Activated CD8-positive, alpha-beta memory T cell treated with anti-CD3 and anti-CD28 coated beads for 36 hours (primary cell): ENCODE results near the gene SLC25A43. TPM values are rescaled to one million over a fixed set of nuclear protein-coding genes. Genes with fewer than 3 reads are reported as not detected.

Experiments used
- CTCF ChIA-PET: fragments of 350-600 bp; sonication (Branson Sonifier 250); formaldehyde crosslinking; loops from one replicate; lab custom pipeline; 2021; ENCODE audit warnings: antibody characterized with exemption; lab: Charles Lee
- POLR2A ChIA-PET: fragments of 350-600 bp; sonication (Branson Sonifier 250); formaldehyde crosslinking; loops from one replicate; lab custom pipeline; 2021; ENCODE audit warnings: antibody characterized with exemption; lab: Charles Lee
- total RNA-seq, 2 experiments: library from RNA; stranded (reverse); gene quantifications; one replicate each; pipeline ENCODE4 v1.2.3, GENCODE V29; 2021

Gene SLC25A43
- total RNA-seq, 2 experiments from 2014 or later: 10.2 to 10.6 TPM

DNA sequence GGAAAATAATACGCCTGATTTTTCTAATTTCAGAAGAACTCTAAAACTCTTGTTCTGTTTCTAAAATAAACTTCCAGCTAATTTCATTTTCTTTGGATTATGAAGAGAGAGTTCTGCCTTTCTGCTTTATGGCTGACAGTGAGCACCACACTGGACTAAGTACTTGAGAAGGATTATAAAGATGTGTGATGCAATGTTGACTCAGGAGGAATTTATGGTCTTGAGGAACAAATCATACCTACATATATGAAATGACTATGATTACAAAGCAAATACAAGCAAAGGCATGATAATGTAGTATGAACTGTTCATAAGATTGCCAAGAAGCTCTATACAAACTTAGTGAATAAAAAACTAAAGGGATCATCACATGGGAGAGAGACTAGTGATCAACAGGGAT, 56.1 kb downstream of the SLC25A43 start:
- CTCF ChIA-PET: interaction anchor here (0.7 kb wide), 1 partner anchor 8 kb away, joined by 3 read pairs; no protein-coding TSS in a partner anchor

DNA sequence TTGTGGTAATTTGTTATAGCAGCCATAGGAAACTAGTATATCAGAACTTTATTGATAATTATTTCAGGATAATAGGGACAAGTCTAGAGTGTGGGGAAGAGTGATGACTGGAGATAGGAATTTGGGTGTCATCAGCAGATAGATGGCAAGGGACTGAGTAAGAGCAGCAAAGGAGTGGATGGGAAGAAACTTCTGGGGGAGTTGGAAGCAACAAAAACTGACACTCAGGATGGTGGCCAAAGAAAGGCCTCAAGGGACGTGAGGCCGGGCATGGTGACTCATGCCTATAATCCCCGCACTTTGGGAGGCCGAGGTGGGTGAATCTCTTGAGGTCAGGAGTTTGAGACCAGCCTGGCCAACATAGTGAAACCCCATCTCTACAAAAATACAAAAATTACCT, 60.0 kb downstream of the SLC25A43 start:
- ChIA-PET POLR2A (no interaction called here), CTCF (no interaction called here)

More for the DNA sequence above, 56.1 kb downstream of the SLC25A43 start:
- POLR2A ChIA-PET: no interaction called here

DNA sequence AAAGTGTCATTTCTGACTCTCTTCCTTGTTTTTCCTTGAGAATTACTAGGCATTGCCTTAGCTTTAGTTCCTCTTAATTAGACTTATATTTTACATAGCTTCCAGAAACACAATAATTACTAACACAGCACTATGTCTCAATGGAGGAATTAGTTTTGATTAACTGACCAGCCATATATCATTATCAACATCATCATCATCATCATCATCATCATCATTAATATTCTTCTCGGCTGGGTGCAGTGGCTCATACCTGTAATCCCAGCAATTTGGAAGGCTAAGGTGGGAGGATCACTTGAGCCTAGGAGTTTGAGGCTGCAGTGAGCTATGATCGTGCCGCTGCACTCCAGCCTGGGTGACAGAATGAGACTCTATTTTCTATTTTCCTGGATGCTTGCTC, 66.4 kb downstream of the SLC25A43 start:
- CTCF ChIA-PET: no interaction called here
- POLR2A ChIA-PET: no interaction called here

DNA sequence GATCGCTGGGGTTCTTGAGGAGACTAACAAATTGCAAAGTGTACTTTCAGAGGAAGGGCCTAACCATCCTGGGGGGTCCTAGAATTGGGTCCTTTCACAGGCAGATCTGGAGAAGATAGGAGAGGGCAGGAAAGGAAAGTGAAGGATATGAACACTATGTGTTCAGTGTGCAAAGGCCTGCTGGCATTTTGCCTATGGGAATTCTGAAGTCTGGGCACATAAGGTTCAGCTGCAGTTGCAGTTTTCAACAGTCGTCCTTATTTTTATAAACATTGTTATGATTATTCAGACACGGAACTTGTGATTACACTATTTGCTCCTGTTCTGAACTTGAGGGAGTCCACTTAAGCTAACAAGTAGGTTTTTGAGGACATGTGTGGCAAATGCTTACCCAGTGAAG, 67.8 kb downstream of the SLC25A43 start:
- ChIA-PET CTCF (no interaction called here), POLR2A (no interaction called here)

DNA sequence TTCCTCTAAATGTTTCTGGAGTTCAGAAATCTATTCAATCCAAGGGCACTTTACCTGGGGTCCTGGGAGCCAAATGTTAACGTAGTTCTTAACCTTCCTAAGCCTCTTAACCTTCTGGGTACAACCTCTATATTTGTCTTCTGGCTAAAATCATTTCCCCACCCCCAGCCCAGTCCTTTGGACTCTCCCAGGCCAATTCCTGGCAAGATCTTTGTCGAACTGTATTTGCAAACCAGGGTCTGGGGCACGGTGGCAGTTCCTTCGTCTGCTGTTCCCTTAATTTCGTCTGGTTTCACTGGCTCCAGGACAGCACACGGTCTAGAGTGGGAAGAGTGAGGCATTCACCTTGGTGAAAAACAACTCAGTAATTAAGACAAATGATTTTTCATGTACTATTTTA, 68.3 kb downstream of the SLC25A43 start:
- POLR2A ChIA-PET: no interaction called here
- CTCF ChIA-PET: no interaction called here

DNA sequence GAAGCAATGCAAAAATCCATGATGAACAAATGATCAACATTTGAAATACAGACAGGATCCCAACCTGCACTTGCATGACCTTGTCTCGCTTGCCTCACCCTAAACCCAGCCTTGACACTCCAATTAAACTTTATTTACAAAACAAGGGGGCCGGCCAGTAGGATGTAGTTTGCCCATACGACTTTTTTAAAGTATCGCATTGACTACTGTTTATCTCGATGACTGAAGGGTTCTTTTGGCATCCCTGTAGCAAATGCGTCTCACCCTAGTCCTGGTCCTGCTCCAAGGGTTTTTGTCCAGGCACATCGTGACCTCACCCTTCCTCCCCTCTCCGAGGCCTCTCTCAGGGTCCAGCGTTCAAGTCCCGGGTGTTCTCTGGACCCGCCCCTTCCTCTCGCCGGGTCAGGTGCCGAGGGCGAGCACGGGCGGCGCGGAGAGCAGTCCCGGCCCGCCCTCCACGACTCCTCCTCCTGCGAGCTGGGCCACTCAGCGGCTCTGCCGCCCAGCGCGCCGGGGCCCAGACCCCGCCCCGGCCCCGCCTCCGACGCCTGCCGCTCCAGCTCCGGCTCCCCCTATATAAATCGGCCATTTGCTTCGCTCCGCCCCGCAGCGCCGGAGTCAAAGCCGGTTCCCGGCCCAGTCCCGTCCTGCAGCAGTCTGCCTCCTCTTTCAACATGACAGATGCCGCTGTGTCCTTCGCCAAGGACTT, 68.9 kb downstream of the SLC25A43 start, which contains the start of gene SLC25A5:
Gene SLC25A5 (plus strand): TSS at position 603 of the 709 bp plus-strand sequence. CDS start 72 bp downstream, at position 675.
- CTCF ChIA-PET: no interaction called here
- POLR2A ChIA-PET: interaction anchor here (0.6 to 1.2 kb wide), 3 partner anchors 19 to 106 kb away, joined by 3 read pairs; partner anchors contain the start of gene UBE2A

DNA sequence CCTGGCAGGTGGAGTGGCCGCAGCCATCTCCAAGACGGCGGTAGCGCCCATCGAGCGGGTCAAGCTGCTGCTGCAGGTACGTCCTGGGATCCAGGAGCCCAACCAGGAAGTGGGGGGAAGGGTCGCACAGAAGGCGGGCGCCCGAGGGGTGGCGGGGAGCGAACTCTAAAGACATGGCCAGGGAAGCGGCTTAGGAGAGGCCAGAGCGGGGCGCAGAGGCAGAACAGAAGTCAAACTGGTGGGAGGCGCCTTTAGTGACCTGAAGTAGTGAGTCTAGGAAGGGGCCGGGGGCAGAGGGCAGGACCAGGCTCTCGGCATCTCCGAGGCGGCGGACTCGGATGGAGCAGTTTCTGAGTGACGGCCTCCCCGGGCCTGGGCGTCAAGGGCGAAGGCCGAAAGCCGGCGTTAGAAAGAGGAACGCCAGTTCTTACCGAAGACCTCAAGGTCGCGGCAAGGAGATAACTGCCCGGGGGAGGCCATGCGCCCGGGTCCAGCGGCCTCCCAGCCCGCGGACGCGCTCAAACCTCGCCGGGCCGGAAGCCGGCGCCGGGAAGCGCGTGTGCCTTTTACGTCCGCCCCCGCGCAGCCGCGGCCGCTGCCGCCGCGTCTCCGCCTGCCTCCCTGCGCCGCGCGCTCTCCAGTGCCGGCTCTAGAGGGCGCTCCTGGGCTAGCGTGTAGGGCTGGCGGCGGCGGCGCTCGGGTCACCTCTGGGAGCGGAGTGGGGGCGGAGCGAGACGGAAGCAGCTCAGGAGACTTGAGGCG, 69.6 kb downstream of the SLC25A43 start:
- CTCF ChIA-PET: interaction anchor here (0.6 to 0.9 kb wide), 3 partner anchors 9 to 28 kb away, joined by 3 to 4 read pairs (median 3); no protein-coding TSS in a partner anchor

DNA sequence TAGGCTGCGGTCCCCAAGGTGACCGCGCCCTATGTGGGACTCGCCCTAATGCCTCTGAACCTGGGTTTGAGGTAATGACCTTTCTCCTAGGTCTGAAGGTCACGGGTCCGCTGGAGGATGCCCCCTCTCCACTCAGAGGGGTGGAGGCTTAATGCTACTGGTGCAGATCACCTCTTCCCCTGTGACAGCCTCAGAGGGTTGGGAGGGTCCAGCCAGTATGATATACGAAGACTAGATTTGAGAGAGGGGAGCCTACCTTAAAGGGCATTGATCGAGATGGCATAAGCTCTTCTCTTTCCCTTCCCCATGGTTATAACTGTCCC, 70.1 kb downstream of the SLC25A43 start:
- ChIA-PET POLR2A (interaction anchor here (0.6 to 0.7 kb wide), 3 partner anchors 137 to 443 kb away, joined by 3 to 6 read pairs (median 5); no protein-coding TSS in a partner anchor), CTCF (interaction anchor here (0.6 to 0.9 kb wide), 3 partner anchors 9 to 28 kb away, joined by 3 to 4 read pairs (median 3); no protein-coding TSS in a partner anchor)

More for the DNA sequence above, 69.6 kb downstream of the SLC25A43 start:
- POLR2A ChIA-PET: interaction anchor here (0.6 to 1.2 kb wide), 5 partner anchors 69 to 443 kb away, joined by 3 to 6 read pairs (median 3); partner anchors contain the start of gene UBE2A

DNA sequence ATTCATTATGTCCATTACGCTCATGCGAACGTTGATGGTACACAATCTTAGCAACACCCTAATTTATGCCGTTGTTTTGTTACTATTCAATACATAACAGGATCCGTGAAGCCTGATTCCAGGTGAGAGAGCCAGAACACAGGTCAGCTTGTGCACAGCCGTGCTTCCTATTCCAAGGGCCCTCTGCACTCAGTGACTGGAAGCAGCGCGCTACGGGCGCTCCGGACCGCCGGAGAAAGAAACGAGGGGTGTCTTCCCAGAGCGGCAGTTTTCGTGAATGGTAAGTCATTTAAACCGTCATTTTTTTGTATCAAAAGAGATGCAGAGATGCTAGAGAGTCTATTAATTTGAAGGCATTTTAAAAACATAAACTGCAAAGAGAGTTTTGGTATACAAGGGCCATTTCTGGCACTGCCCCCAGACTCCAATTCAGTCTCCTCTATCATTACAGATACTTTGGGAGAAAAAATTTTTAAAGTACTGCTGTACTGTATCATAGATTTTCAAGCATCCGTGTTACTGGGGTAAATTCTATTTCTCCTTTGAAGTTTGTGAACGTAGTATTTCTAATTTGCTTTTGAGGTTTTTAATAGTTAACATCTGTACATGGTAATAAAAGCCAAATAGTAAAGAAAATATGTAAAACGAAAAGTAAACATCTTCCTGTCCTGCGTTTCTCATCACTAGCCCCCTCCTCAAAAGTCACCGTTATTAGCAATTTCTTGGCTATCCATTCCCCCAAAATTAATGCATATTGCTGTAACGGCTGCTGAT, 75.7 kb downstream of the SLC25A43 start:
- ChIA-PET POLR2A (no interaction called here), CTCF (interaction anchor here (1.7 kb wide), 1 partner anchor 8 kb away, joined by 4 read pairs; no protein-coding TSS in a partner anchor)

DNA sequence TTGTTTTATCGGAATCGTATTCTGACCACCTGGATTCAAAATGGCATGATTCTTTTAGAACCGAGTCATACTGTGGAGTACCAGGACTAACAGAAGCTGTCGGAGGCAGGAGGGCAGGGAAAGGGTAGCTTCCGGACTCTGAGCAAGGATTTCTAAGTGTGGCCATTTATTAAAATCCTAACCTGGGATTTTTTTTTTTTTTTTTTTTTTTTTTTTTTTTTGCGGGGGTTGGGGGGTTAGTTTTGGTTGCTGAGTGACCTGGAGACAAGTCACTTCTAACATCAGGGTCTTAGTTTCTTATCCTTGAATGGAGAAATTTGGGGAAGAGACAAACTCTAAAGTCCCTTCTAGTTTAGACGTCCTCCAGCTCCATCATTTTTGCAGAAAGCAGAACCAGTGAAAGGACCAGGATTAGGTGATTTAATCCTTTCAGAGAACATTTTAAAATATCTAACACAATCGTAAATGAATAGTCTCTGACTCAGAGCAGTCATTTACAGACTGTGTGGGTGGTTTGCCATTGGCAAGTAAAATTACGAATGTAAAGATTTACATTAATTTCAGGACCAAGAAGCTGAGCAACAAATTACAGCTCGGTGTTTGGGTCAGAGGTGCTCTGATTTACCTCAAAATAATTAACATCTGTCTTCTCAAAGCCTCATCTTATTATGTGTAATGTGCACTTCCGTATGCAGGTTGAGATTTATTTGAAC, 76.4 kb downstream of the SLC25A43 start:
- POLR2A ChIA-PET: no interaction called here
- CTCF ChIA-PET: interaction anchor here (0.7 kb wide), 1 partner anchor 178 kb away, joined by 3 read pairs; no protein-coding TSS in a partner anchor

DNA sequence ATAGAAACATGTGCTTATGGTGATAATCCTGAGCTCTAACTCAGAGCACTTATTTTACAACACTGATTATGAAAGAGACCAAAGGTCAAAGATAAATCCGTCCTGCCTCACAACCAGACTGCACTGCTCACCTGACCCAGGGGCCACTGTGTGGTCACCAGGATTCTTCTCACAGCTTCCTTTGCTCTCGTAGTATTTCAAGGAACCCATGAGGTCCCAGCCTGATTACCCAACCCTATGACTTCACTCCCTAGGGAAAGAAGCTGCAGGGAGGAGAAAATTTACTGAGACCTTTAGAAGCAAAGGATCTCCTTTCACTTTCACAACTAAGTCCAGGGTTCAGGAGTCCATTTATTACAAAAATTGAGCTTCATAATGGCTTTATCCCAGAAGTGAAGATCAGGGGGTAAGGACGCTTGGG, 78.7 kb downstream of the SLC25A43 start:
- CTCF ChIA-PET: interaction anchor here (0.8 kb wide), 1 partner anchor 8 kb away, joined by 3 read pairs; no protein-coding TSS in a partner anchor

DNA sequence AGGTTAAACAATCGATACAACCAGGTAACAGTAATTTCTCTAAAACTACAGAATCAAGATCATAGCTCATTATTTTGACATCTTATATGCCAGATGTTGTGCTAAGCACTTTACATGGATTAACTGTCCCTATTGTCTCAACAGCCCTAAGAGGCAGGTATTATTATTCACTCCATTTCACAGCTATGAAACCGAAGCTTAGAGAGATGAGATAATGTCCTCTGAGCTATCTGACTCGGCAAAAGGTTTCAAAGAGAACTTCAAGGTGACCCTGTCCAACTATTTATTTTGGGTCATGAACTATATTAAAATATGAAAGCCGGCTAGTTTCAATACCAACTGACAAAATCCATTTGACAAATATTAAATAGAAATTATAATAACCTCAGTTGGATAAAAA, 79.4 kb downstream of the SLC25A43 start:
- POLR2A ChIA-PET: no interaction called here
- CTCF ChIA-PET: no interaction called here

More for the DNA sequence above, 78.7 kb downstream of the SLC25A43 start:
- POLR2A ChIA-PET: no interaction called here

DNA sequence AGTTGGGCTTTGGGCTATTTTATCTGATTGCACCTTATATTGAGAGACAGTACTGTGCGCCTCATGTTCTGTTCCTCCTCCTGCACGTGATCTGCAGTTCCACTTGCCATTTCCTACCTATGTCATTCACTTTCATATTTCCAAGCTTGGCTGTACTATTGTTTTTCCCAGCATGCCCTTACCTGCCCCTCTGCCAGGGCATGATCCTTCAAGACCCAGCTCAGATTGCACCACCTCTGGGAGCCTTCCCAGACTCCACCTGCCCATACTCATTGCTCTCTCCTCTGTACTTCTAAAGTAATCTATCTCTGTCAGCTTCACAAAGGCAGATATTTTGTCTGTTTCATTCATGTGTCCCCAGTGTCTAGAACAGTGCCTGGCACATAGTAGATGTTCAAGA, 80.7 kb downstream of the SLC25A43 start:
- CTCF ChIA-PET: interaction anchor here (0.6 kb wide), 1 partner anchor 27 kb away, joined by 3 read pairs; no protein-coding TSS in a partner anchor
- POLR2A ChIA-PET: no interaction called here

DNA sequence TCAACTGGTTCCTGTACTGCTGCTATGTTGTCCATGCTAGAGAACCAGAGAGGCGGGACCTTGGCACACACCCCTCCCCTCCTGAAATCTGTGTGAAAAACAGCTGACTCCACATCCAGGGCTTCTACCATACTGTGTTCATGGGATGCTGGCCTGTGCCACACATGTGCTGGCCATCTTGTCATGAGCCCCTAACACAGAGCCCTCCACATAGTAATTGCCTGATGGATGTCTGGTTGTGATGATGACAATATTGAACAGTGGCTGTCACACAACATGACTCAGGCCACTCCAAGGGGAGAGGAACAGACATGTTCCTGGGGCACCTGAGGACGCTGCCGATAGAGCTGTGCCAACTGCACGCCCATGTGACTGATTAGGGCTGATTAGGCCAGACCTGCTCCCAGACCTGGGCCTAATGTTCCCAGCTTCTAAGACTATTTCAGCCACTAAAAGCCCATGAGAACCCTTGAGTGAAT, 82.2 kb downstream of the SLC25A43 start:
- CTCF ChIA-PET: interaction anchor here (0.7 to 1.8 kb wide), 2 partner anchors 12 to 257 kb away, joined by 3 to 4 read pairs; no protein-coding TSS in a partner anchor
- POLR2A ChIA-PET: no interaction called here

DNA sequence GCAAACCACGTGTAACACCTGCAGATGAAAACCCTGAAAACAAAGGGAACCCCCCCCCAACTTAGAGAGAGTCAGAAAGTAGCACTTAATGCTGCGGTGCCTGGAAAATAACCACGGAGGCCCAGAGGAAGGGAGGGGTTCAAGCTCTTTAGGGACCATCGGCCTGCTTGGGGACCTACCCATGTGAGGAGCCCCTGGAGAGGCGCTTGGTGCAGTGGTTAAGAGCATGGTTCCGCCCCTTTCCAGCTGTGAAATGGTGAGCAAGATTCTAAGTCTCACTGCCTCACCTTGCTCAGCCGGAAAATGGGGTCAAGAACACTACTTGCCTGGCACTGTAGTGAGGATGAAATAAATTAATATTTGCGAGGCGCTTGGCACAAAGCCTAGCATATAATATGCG, 82.9 kb downstream of the SLC25A43 start:
- ChIA-PET POLR2A (no interaction called here), CTCF (interaction anchor here (0.7 to 1.8 kb wide), 6 partner anchors 8 to 257 kb away, joined by 3 to 6 read pairs (median 4); no protein-coding TSS in a partner anchor)

DNA sequence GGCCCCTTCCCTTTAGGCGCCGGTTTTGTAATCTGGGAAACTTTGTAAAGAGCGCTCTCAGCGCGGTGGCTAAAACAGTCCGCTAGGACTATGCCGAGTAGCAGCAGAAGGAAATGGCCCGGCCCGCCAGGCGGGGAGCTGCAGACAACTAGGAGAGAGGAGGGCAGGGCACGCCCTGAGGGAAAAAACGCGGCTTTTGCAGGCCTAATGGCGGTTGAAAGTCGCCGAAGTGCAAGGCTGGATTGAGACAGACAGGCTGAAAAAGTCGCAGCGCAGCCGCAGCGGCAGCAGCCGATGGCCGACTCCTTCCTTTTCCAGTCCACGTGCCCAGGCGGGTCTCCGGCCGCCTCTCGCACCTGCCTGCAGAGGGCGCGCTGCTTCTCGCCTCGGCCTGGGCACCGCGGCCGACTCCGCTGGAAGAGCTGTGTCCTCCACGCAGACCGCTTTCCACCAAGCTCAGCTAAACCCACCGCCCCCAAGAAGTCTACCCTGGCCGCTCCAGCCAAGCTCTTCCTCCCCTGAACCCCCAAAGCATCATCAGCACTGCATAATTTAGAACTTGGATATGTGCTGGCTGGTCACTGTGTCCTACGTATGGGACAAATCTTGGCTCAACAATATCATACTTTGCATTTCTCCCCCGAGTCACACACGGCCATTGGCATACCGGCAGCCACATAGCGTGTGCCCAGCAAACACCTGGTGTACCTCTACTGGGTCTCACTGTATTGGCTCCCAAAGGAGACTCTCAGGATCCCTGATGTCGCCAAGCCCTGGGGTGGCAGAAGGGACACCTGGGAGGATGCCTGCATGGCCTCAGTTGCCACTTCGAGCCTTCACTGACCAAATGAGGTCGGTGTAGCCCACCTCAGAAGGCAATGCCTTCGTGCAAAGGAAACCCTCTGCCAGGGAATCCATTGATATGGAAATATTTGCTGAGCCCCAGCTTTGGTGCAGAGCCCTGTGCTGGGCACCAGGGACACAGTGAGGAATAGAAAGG, 83.6 kb downstream of the SLC25A43 start:
- POLR2A ChIA-PET: no interaction called here
- CTCF ChIA-PET: interaction anchor here (0.6 to 1.8 kb wide), 10 partner anchors 9 to 229 kb away, joined by 3 to 6 read pairs (median 4); no protein-coding TSS in a partner anchor

DNA sequence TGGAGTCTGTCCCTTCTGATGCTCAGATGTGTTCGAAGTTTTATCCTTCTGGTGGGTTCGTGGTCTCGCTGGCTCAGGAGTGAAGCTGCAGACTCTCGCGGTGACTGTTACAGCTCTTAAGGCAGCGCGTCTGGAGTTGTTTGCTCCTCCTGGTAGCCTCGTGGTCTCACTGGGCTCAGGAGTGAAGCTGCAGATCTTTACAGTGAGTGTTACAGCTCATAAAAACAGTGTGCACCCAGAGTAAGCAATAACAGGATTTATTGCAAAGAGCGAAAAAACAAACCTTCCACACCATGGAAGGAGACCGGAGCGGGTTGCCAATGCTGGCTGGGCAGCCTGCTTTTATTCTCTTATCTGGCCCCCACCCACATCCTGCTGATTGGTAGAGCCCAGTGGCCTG, 87.6 kb downstream of the SLC25A43 start:
- ChIA-PET CTCF (no interaction called here), POLR2A (no interaction called here)
